Activated CD4-positive, alpha-beta memory T cell treated with anti-CD3 and anti-CD28 coated beads, Interleukin-2, amount 10 ng/mL, durations not matched to agents 7 days and 5 days (primary cell): ENCODE results near the gene OR1I1. TPM values are rescaled to one million over a fixed set of nuclear protein-coding genes. Genes with fewer than 3 reads are reported as not detected.
"Not testable (repeated sequence)": the region's sequence is repeated elsewhere in the genome, so short reads cannot be mapped to it uniquely, and the experiment has no call there.

ENCODE experiments used
- CTCF ChIA-PET: fragments of 350-600 bp; sonication (Branson Sonifier 250); formaldehyde crosslinking; loops from one replicate; lab custom pipeline; 2021; ENCODE audit warnings: antibody characterized with exemption, inconsistent platforms; lab: Charles Lee
- POLR2A ChIA-PET: fragments of 350-600 bp; sonication (Branson Sonifier 250); formaldehyde crosslinking; loops from one replicate; lab custom pipeline; 2021; ENCODE audit warnings: antibody characterized with exemption; lab: Charles Lee
- DNase-seq: peaks from one replicate; pipeline ENCODE4 v3.0.0-alpha.2; 2020
- H3K27ac Mint-ChIP-seq: one replicate; pipeline ENCODE4 v1.8.0; 2021; ENCODE audit warnings: mild to moderate bottlenecking, mixed read lengths
- H3K27me3 Mint-ChIP-seq: one replicate; pipeline ENCODE4 v1.8.0; 2021; ENCODE audit warnings: mixed read lengths
- H3K36me3 Mint-ChIP-seq: one replicate; pipeline ENCODE4 v1.8.0; 2021; ENCODE audit warnings: low read depth, mixed read lengths
- H3K4me1 Mint-ChIP-seq: one replicate; pipeline ENCODE4 v1.8.0; 2021; ENCODE audit warnings: mixed read lengths
- H3K4me3 Mint-ChIP-seq: one replicate; pipeline ENCODE4 v1.8.0; 2021; ENCODE audit warnings: mild to moderate bottlenecking, mixed read lengths
- H3K9me3 Mint-ChIP-seq: one replicate; pipeline ENCODE4 v1.8.0; 2021; ENCODE audit warnings: mixed read lengths
- total RNA-seq, 2 experiments: library from RNA; stranded (reverse); gene quantifications; one replicate each; pipeline ENCODE4 v1.2.3, GENCODE V29; 2021

The OR1I1 gene
- total RNA-seq, 2 experiments from 2014 or later: not detected

DNA sequence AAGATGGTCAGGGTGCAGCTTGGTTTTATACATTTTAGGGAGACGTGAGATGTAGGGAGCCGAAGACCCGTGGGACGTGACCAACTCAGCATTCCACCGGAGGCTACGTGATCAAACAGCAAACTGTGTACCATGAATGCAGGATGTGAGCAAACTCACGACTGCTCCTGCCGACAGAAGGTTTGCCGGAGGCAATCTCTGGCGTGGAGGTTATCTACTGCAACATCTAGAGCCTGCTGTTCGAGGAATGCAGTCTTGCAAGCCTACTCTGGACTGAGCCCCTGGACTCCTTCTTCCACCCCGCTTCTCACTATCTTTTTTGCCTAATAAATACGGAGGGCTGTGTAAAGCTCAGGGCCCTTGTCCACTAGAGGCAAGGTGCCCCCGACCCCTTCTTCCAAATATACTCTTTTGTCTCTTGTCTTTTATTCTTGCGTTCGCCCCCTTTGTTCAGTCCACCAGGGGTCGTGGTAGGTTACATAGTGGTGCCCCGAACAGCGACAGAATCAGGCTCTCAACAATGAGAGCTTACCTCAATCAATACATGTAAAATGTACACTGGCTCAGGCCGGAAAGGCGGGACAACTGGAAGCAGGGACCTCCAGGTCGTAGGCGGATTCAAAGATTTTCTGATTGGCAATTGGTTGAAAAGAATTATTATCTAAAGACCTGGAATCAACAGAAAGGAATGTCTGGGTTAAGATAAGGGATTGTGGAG is 8.9 kb upstream of the OR1I1 start:
- Mint-ChIP-seq H3K27me3 (no peaks in the 10 kb centered on the region), H3K4me1 (no peaks in the 10 kb centered on the region), H3K27ac (no peak overlapping the region), H3K36me3 (no peaks in the 10 kb centered on the region), H3K9me3 (no peaks in the 10 kb centered on the region), H3K4me3 (no peak overlapping the region)
- no peak for DNase-seq
- CTCF ChIA-PET: interaction anchor here (1.3 kb wide), 1 partner anchor 29 kb away, joined by 3 read pairs; no protein-coding TSS in a partner anchor
- POLR2A ChIA-PET: no interaction called here

DNA sequence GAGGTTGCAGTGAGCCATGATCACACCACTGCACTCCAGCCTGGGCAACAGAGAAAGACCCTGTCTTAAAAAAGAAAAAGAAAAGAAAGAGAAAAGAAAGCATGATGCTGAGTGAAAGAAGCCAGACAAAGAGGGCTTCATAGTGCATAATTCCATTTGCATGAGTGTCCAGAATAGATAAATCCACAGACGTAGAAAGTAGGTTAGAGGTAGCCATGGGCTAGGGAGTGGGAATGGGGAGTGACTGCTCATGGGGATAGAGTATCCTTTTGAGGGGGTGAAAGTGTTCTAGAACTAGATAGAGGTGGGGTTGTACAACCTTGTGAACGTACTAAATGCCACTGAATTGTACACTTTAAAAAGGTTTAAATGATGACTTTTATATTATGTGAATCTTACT is 7.6 kb upstream of the OR1I1 start:
- Mint-ChIP-seq H3K27me3 (no peaks in the 10 kb centered on the region), H3K27ac (no peak overlapping the region), H3K9me3 (no peaks in the 10 kb centered on the region), H3K4me1 (no peaks in the 10 kb centered on the region), H3K4me3 (no peak overlapping the region), H3K36me3 (no peaks in the 10 kb centered on the region)
- ChIA-PET CTCF (no interaction called here), POLR2A (no interaction called here)
- DNase-seq: no peak

DNA sequence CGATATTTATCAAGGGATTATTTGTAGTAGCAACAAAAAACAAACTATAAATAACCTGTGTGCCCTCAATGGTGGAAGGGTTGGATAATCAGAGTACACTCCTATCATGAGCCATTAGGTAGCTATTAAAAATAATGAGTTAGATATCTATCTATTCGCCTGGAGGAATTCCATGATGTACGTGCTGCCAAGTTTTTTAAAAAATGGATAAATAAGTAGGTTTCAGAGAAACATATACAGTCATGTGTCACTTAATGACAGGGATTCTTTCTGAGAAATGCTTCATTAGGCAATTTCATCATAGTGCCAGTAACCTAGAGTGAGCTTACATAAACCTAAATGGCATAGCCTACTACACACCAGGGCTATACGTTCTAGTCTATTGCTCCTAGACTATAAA is 6.2 kb upstream of the OR1I1 start:
- CTCF ChIA-PET: no interaction called here

DNA sequence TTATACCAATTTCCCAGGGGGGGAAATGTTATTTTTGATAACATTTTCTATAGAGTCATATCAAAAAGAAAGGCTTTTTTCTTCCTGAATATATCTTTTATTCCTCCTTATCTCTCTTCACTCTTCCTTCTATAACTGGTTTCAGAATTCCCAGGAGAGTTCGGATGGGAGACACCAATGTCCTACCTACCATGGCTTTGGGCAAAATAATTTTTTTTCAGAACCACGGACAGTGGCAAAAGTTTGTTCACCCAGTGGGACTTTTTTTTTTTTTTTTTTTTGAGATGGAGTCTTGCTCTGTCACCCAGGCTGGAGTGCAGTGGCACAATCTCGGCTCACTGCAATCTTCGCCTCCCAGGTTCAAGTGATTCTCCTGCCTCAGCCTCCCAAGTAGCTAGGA is 2.0 kb upstream of the OR1I1 start:
- H3K9me3 Mint-ChIP-seq, H3K36me3 Mint-ChIP-seq, H3K4me3 Mint-ChIP-seq, H3K27ac Mint-ChIP-seq, CTCF ChIA-PET, DNase-seq, H3K4me1 Mint-ChIP-seq, POLR2A ChIA-PET, H3K27me3 Mint-ChIP-seq: not testable (repeated sequence)

More for the DNA sequence above, 6.2 kb upstream of the OR1I1 start:
- no peaks in the 10 kb centered on the region for H3K9me3 Mint-ChIP-seq
- no peak overlapping the region for H3K27ac Mint-ChIP-seq
- DNase-seq: no peak
- H3K27me3 Mint-ChIP-seq: no peaks in the 10 kb centered on the region
- POLR2A ChIA-PET: no interaction called here
- H3K4me1 Mint-ChIP-seq: no peaks in the 10 kb centered on the region
- no peak overlapping the region for H3K4me3 Mint-ChIP-seq
- no peaks in the 10 kb centered on the region for H3K36me3 Mint-ChIP-seq

DNA sequence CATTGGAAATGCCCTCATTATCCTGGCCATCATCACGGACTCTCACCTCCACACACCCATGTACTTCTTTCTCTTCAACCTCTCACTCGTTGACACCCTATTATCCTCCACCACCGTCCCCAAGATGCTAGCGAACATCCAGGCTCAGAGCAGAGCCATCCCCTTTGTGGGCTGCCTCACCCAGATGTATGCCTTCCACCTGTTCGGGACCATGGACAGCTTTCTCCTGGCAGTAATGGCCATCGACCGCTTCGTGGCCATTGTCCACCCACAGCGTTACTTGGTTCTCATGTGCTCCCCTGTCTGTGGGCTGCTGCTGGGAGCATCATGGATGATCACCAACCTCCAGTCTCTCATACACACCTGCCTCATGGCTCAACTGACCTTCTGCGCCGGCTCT is 5.2 kb downstream of the OR1I1 start:
- H3K36me3 Mint-ChIP-seq: no peaks in the 10 kb centered on the region
- H3K9me3 Mint-ChIP-seq: no peaks in the 10 kb centered on the region
- H3K27ac Mint-ChIP-seq: no peak overlapping the region
- ChIA-PET POLR2A (no interaction called here), CTCF (no interaction called here)
- H3K4me3 Mint-ChIP-seq: no peak overlapping the region
- H3K27me3 Mint-ChIP-seq: peaks cover 3% of the 10 kb centered on the region
- peaks cover 2% of the 10 kb centered on the region for H3K4me1 Mint-ChIP-seq
- no peak for DNase-seq

DNA sequence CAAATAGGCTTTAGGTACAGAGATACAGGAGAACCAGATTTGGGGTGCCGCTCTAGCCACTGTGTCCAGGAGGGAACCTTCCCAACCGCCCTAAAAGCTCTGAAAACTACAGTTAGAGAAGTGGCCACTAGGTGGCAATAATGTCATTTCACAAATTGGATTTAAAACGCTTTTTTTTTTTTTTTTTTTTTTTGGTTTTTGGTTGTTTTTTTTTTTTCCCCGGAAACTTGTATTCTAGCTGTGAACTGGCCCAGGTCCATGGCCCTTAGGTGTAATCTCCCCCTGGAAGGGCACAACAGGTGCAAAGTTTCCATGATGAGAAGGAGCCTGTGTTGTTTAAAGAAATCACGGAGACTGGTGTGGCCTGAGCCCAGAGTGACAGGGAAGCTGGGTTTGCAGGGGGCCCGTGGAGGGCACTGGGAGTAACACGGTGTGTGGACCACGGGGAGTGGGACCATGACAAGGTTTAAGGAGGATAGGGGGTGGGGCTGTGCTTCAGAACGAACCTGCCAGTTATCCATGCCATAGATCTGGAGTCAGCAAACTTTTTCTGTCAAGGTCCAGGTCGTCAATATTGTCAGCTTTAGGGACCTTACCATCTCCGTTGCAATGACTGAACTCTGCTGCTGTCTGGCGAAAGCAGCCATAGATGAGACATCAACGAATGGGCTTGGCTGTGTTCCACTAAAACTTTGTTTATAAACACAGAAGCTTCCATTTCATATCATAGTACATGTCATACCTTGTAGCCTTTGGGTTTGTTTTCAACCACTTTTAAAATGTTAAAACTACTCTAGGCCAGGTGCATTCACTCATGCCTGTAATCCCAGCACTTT is 10.1 kb downstream of the OR1I1 start:
- H3K9me3 Mint-ChIP-seq: no peaks in the 10 kb centered on the region
- H3K27ac Mint-ChIP-seq: no peak overlapping the region
- no peak overlapping the region for H3K4me3 Mint-ChIP-seq
- peaks cover 3% of the 10 kb centered on the region for H3K27me3 Mint-ChIP-seq
- peaks cover 4% of the 10 kb centered on the region for H3K4me1 Mint-ChIP-seq
- ChIA-PET POLR2A (no interaction called here), CTCF (interaction anchor here (0.7 to 2.6 kb wide), 24 partner anchors 9 to 1503 kb away, joined by 3 to 27 read pairs (median 4); partner anchors contain the start of genes AKAP8L and FAM32A)
- DNase-seq: peak; percentile 37
- H3K36me3 Mint-ChIP-seq: no peaks in the 10 kb centered on the region

DNA sequence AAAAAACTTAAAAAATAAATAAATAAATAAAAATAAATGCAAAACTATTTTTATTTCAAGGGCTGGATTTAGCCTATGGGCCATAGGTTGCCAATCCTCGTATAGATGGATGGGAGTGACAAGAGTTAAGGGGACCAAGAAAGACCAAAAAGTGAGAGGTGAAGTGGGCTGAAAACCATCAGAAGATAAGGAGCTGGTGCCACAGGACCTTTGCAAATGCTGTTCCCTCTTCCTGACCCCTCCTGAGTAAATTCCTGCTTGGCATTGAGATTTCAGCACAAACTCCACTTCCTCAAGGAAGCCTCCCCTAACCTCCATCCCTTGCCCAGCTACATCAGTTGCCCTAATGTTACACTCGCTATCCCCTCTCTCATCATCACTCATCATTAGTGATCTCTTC is 11.0 kb downstream of the OR1I1 start:
- no peaks in the 10 kb centered on the region for H3K9me3 Mint-ChIP-seq
- CTCF ChIA-PET: interaction anchor here (1.1 to 2.6 kb wide), 9 partner anchors 9 to 462 kb away, joined by 3 to 27 read pairs (median 9); no protein-coding TSS in a partner anchor
- no peak overlapping the region for H3K4me3 Mint-ChIP-seq
- no peaks in the 10 kb centered on the region for H3K36me3 Mint-ChIP-seq
- POLR2A ChIA-PET: no interaction called here
- no peak for DNase-seq
- H3K27me3 Mint-ChIP-seq: no peaks in the 10 kb centered on the region
- H3K27ac Mint-ChIP-seq: no peak overlapping the region
- peaks cover 4% of the 10 kb centered on the region for H3K4me1 Mint-ChIP-seq

DNA sequence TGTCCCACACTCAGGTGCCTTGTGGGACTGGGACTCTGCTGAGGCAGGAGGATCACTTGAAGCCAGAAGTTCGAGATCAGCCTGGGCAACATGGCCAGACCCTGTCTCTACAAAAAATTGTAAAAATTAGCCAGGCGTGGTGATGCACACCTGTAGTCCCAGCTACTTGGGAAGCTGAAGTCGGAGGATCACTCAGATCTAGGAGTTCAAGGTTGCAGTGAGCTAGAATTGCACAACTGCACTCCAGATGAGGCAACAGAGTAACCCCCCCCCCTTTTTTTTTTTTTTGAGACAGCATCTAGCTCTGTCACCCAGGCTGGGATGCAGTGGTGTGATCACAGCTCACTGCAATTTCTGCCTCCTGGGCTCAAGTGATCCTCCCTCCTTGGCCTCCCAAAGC is 14.2 kb downstream of the OR1I1 start:
- CTCF ChIA-PET: no interaction called here
- POLR2A ChIA-PET: no interaction called here
- H3K27ac Mint-ChIP-seq: no peak overlapping the region
- no peaks in the 10 kb centered on the region for H3K36me3 Mint-ChIP-seq
- no peaks in the 10 kb centered on the region for H3K9me3 Mint-ChIP-seq
- H3K27me3 Mint-ChIP-seq: no peaks in the 10 kb centered on the region
- no peak overlapping the region for H3K4me3 Mint-ChIP-seq
- H3K4me1 Mint-ChIP-seq: peaks cover 4% of the 10 kb centered on the region
- no peak for DNase-seq

DNA sequence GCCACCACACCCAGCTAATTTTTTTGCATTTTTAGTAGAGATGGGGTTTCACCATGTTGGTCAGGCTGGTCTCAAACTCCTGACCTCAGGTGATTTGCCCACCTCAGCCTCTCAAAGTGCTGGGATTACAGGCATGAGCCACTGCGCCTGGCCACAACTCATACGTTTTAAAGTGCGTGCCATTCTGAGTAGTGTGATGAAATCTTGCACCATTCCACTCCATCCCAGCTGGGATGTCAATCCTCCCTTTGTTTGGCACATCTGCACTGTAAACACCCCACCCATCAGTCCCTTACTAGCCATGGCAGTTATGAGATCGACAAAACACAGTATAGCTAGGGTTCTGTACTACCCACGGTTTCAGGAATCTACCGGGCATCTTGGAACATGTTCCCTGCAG is 16.0 kb downstream of the OR1I1 start:
- H3K4me1 Mint-ChIP-seq, DNase-seq, POLR2A ChIA-PET, H3K9me3 Mint-ChIP-seq, H3K4me3 Mint-ChIP-seq, H3K36me3 Mint-ChIP-seq, H3K27ac Mint-ChIP-seq, H3K27me3 Mint-ChIP-seq: not testable (repeated sequence)
- CTCF ChIA-PET: interaction anchor here (0.7 kb wide), 1 partner anchor 339 kb away, joined by 3 read pairs; no protein-coding TSS in a partner anchor

DNA sequence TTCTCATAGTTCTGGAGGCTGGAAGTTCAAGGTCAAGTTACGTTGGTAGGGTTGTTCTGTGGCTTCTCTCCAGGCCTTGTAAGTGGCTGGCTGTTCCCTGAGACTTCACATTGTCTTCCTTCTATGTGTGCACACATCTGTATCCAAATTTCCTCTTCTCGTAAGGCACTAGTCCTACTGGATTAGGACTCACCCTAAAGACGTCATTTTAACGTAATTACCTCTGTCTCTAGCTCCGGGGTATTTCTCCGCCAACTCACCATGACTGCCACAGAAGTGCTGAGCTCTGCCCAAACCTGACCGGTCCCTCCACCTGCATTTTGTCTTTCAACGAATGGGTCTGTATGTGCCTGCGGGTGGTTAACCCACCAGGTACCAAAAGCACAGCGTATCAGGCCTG is 16.4 kb downstream of the OR1I1 start:
- CTCF ChIA-PET: interaction anchor here (0.7 kb wide), 1 partner anchor 340 kb away, joined by 3 read pairs; no protein-coding TSS in a partner anchor
- H3K9me3 Mint-ChIP-seq: peaks cover 6% of the 10 kb centered on the region
- H3K27ac Mint-ChIP-seq: no peak overlapping the region
- POLR2A ChIA-PET: no interaction called here
- H3K4me1 Mint-ChIP-seq: no peaks in the 10 kb centered on the region
- no peaks in the 10 kb centered on the region for H3K36me3 Mint-ChIP-seq
- no peak for DNase-seq
- H3K27me3 Mint-ChIP-seq: no peaks in the 10 kb centered on the region
- no peak overlapping the region for H3K4me3 Mint-ChIP-seq

DNA sequence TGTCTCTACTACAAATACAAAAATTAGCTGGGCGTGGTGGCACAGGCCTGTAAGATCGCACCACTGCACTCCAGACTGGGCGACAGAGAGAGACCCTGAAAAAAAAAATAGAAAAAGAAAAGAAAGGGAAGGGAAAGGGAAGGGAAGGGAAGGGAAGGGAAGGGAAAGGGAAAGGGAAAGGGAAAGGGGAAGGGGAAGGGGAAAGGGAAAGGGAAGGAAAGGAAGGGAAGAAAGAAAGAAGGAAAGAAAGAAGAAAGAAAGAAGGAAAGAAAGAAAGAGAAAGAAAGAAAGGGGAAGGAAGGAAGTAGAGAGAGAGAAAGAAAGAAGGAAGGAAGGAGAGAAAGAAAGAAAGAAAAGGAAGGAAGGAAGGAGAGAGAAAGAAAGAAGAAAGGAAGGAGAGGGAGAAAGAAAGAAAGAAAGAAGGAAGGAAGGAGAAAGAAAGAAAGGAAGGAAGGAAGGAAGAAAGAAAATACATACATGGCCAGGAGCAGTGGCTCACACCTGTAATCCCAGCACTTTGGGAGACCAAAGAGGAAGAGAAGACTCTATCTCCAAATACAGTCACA is 17.1 kb downstream of the OR1I1 start:
- CTCF ChIA-PET: interaction anchor here (2.5 to 2.9 kb wide), 2 partner anchors 14 to 50 kb away, joined by 12 to 13 read pairs; no protein-coding TSS in a partner anchor
- Mint-ChIP-seq H3K9me3 (peaks cover 8% of the 10 kb centered on the region), H3K36me3 (no peaks in the 10 kb centered on the region), H3K4me1 (no peaks in the 10 kb centered on the region), H3K27ac (no peak overlapping the region), H3K4me3 (no peak overlapping the region), H3K27me3 (peaks cover 1% of the 10 kb centered on the region)
- no peak for DNase-seq
- POLR2A ChIA-PET: interaction anchor here (1.2 kb wide), 1 partner anchor 13 kb away, joined by 4 read pairs; no protein-coding TSS in a partner anchor

DNA sequence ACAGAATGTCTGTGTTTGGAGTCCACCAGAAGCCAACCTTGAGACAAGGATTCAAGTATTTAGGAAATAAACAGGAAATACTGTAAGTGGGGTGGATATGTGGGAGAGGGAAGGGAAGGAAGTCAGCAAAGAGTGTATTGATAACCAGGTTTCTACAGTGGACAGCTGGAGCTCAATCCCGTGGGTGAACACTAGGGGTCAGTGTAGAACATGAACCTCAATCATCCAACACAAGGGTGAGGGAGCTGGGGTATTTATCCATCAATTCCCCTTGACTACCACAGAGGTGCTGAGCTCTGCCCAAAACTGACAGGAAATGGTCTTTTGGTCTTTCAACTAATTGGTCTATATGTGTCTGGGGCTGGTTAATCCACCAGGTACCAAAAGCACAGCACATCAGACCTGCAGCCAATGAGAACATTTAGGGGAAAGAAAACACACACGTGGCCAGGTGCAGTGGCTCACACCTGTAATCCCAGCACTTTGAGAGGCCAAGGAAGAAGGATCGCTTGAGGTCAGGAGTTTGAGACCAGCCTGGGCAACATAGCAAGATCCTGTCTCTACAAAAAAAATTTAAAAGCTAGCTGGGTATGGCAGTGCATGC is 19.6 kb downstream of the OR1I1 start:
- Mint-ChIP-seq H3K4me1 (peaks cover 4% of the 10 kb centered on the region), H3K4me3 (no peak overlapping the region), H3K36me3 (no peaks in the 10 kb centered on the region), H3K27me3 (peaks cover 15% of the 10 kb centered on the region), H3K27ac (no peak overlapping the region), H3K9me3 (peaks cover 14% of the 10 kb centered on the region)
- ChIA-PET CTCF (interaction anchor here (0.6 to 3.2 kb wide), 15 partner anchors 9 to 317 kb away, joined by 3 to 27 read pairs (median 6); partner anchors contain the start of gene AKAP8L), POLR2A (interaction anchor here (2.8 kb wide), 1 partner anchor 24 kb away, joined by 9 read pairs; a partner anchor contains a TSS)
- DNase-seq: peak; percentile 63
